Thymus (tissue), 11 donors: ENCODE data around the gene TENM4. TPM values are rescaled to one million over a fixed set of nuclear protein-coding genes. Genes with fewer than 3 reads are reported as not detected.

ENCODE experiments used
- DNase-seq, 9 donors: peaks; one replicate each; pipeline ENCODE4 v3.0.0-alpha.2; 2013; ENCODE audit warnings: low spot score in 9 of 9, low read depth in 6 of 9, missing footprints in 1 of 9
- H3K27ac ChIP-seq, 2 donors: one replicate each; pipeline ENCODE4 v1.5.1; 2013; ENCODE audit warnings: control low read depth in 1 of 2, low read depth in 1 of 2, low read length in 1 of 2, mild to moderate bottlenecking in 1 of 2, moderate library complexity in 1 of 2
- H3K27me3 ChIP-seq, 2 donors: one replicate each; pipeline ENCODE4 v1.5.1; 2013; ENCODE audit warnings: low read length in 1 of 2; ENCODE audit not compliant: control insufficient read depth in 2 of 2, insufficient read depth in 1 of 2
- H3K36me3 ChIP-seq, 2 donors: one replicate each; pipeline ENCODE4 v1.5.1; 2013; ENCODE audit warnings: low read length in 1 of 2, mild to moderate bottlenecking in 1 of 2, moderate library complexity in 1 of 2; ENCODE audit not compliant: control insufficient read depth in 2 of 2, insufficient read depth in 2 of 2
- H3K4me1 ChIP-seq, 2 donors: one replicate each; pipeline ENCODE4 v1.5.1; 2013; ENCODE audit warnings: low read length in 2 of 2; ENCODE audit not compliant: control insufficient read depth in 2 of 2, insufficient read depth in 2 of 2
- H3K4me3 ChIP-seq, 2 donors: one replicate each; pipeline ENCODE4 v1.5.1; 2013; ENCODE audit warnings: low read length in 2 of 2, control low read depth in 1 of 2, mild to moderate bottlenecking in 1 of 2
- H3K9me3 ChIP-seq, 2 donors: one replicate each; pipeline ENCODE4 v1.5.1; 2013; ENCODE audit warnings: low read length in 1 of 2, mild to moderate bottlenecking in 1 of 2; ENCODE audit not compliant: control insufficient read depth in 2 of 2, insufficient read depth in 1 of 2
- WGBS: extraction: QIAGEN DNeasy Blood & Tissue Kit; methylation state at CpG from one replicate; pipeline ENCODE4 v1.1.7; 2013; 5-methylcytosine and 5-hydroxymethylcytosine counted together
- polyA plus RNA-seq: library from polyadenylated mRNA; stranded (reverse); fragments of 200-250 nt; gene quantifications from one replicate; pipeline ENCODE4 v1.2.3, GENCODE V29; 2013
- total RNA-seq: library from RNA; stranded (reverse); fragments of 120-200 nt; gene quantifications from one replicate; pipeline ENCODE4 v1.2.4, GENCODE V29; 2013
- donor health status: healthy.

Gene TENM4
- total and polyA plus RNA-seq, 2 donors, result 1.0 to 2.8 TPM

- Histone ChIP-seq H3K9me3 (no peaks in the 10 kb centered on the region), H3K4me3 (no peak overlapping the region), H3K36me3 (no peaks in the 10 kb centered on the region), H3K27me3 (no peaks in the 10 kb centered on the region), H3K4me1 (no peaks in the 10 kb centered on the region), H3K27ac (no peak overlapping the region)
- DNase-seq, result no peak
- WGBS, result 94% methylated on average over 3 of the region's 3 CpGs
Measured at GRCh38 chr11:78685156-78685555, 755.7 kb downstream of the TENM4 start.

GRCh38 chr11:78684377-78684776, 756.5 kb downstream of the TENM4 start:
- no peak for DNase-seq
- no peaks in the 10 kb centered on the region for H3K4me1 ChIP-seq
- no peaks in the 10 kb centered on the region for H3K36me3 ChIP-seq
- no peak overlapping the region for H3K4me3 ChIP-seq
- H3K27ac ChIP-seq, result no peak overlapping the region
- no peaks in the 10 kb centered on the region for H3K27me3 ChIP-seq
- no peaks in the 10 kb centered on the region for H3K9me3 ChIP-seq
- 97% methylated on average over 2 of the region's 2 CpGs for WGBS

- H3K36me3 ChIP-seq, result no peaks in the 10 kb centered on the region
- no peaks in the 10 kb centered on the region for H3K27me3 ChIP-seq
- no peaks in the 10 kb centered on the region for H3K9me3 ChIP-seq
- H3K27ac ChIP-seq, result no peak overlapping the region
- no peaks in the 10 kb centered on the region for H3K4me1 ChIP-seq
- WGBS, result 90% methylated on average over 5 of the region's 5 CpGs
- no peak for DNase-seq
- H3K4me3 ChIP-seq, result no peak overlapping the region
Measured at GRCh38 chr11:78683774-78684173, 757.1 kb downstream of the TENM4 start.

GRCh38 chr11:78676026-78676557, 764.7 kb downstream of the TENM4 start:
- Histone ChIP-seq H3K36me3 (no peaks in the 10 kb centered on the region), H3K27ac (no peak overlapping the region), H3K4me1 (no peaks in the 10 kb centered on the region), H3K9me3 (no peaks in the 10 kb centered on the region), H3K4me3 (no peak overlapping the region), H3K27me3 (no peaks in the 10 kb centered on the region)
- WGBS, result 96% methylated on average over 24 of the region's 24 CpGs
- DNase-seq, result no peak

GRCh38 chr11:78672850-78673620, 767.8 kb downstream of the TENM4 start:
- DNase-seq, result no peak
- no peaks in the 10 kb centered on the region for H3K36me3 ChIP-seq
- peaks cover 0 to 4% of the 10 kb centered on the region in 2 donors for H3K9me3 ChIP-seq
- H3K27ac ChIP-seq, result no peak overlapping the region
- H3K27me3 ChIP-seq, result no peaks in the 10 kb centered on the region
- 85% methylated on average over 9 of the region's 9 CpGs for WGBS
- no peaks in the 10 kb centered on the region for H3K4me1 ChIP-seq
- H3K4me3 ChIP-seq, result no peak overlapping the region

GRCh38 chr11:78669249-78669648, 771.6 kb downstream of the TENM4 start:
- WGBS, result 99% methylated on average over 17 of the region's 17 CpGs
- no peak for DNase-seq
- H3K36me3 ChIP-seq, result no peaks in the 10 kb centered on the region
- peaks cover 0 to 4% of the 10 kb centered on the region in 2 donors for H3K9me3 ChIP-seq
- no peak overlapping the region for H3K27ac ChIP-seq
- no peaks in the 10 kb centered on the region for H3K27me3 ChIP-seq
- no peaks in the 10 kb centered on the region for H3K4me1 ChIP-seq
- no peak overlapping the region for H3K4me3 ChIP-seq

- no peak for DNase-seq
- Histone ChIP-seq H3K36me3 (no peaks in the 10 kb centered on the region), H3K27me3 (no peaks in the 10 kb centered on the region), H3K27ac (no peak overlapping the region), H3K4me3 (no peak overlapping the region), H3K9me3 (peaks cover 0 to 4% of the 10 kb centered on the region in 2 donors), H3K4me1 (no peaks in the 10 kb centered on the region)
- WGBS, result 97% methylated on average over 2 of the region's 2 CpGs
Measured at GRCh38 chr11:78667461-78667860, 773.4 kb downstream of the TENM4 start.

GRCh38 chr11:78666675-78667160, 774.1 kb downstream of the TENM4 start:
- no peak overlapping the region for H3K27ac ChIP-seq
- no peak for DNase-seq
- no peaks in the 10 kb centered on the region for H3K27me3 ChIP-seq
- H3K4me3 ChIP-seq, result no peak overlapping the region
- no peaks in the 10 kb centered on the region for H3K36me3 ChIP-seq
- H3K4me1 ChIP-seq, result no peaks in the 10 kb centered on the region
- H3K9me3 ChIP-seq, result peaks cover 0 to 4% of the 10 kb centered on the region in 2 donors

- WGBS, result 97% methylated on average over 1 of the region's 1 CpG
Measured at GRCh38 chr11:78664636-78665035, 776.2 kb downstream of the TENM4 start.

More at GRCh38 chr11:78664636-78665035, 776.2 kb downstream of the TENM4 start:
- H3K27ac ChIP-seq, result no peak overlapping the region
- no peaks in the 10 kb centered on the region for H3K27me3 ChIP-seq
- H3K9me3 ChIP-seq, result peaks cover 0 to 4% of the 10 kb centered on the region in 2 donors
- H3K4me1 ChIP-seq, result no peaks in the 10 kb centered on the region
- H3K36me3 ChIP-seq, result no peaks in the 10 kb centered on the region
- no peak for DNase-seq
- H3K4me3 ChIP-seq, result no peak overlapping the region
